ENCODE measurements around the gene DTWD1.
"Not testable (repeated sequence)": the region's sequence is repeated elsewhere in the genome, so short reads cannot be mapped to it uniquely, and the experiment has no call there.

DTWD1 gene

GRCh38 chr15:49645941-49646340 lies 25.1 kb downstream of the DTWD1 start:
- no peak for DNase-seq (ENCODE audit: low spot score)

GRCh38 chr15:49646891-49647290 lies 26.0 kb downstream of the DTWD1 start:
- no peak for DNase-seq (ENCODE audit: low spot score)

GRCh38 chr15:49649987-49650386 lies 29.1 kb downstream of the DTWD1 start:
- no peak for DNase-seq (ENCODE audit: low spot score)

GRCh38 chr15:49650676-49651075 lies 29.8 kb downstream of the DTWD1 start:
- DNase-seq (ENCODE audit: low spot score): no peak

GRCh38 chr15:49652922-49653321 lies 32.1 kb downstream of the DTWD1 start:
- DNase-seq (ENCODE audit: low spot score): no peak

- DNase-seq (ENCODE audit: low spot score): no peak
These were observed 35.9 kb downstream of the DTWD1 start for GRCh38 chr15:49656734-49657133.

- no peak for DNase-seq (ENCODE audit: low spot score)
These were observed 43.9 kb downstream of the DTWD1 start for GRCh38 chr15:49664716-49665115.

GRCh38 chr15:49666486-49666885 lies 45.6 kb downstream of the DTWD1 start:
- DNase-seq (ENCODE audit: low spot score): not testable (repeated sequence)

- no peak for DNase-seq (ENCODE audit: low spot score)
These were observed 48.4 kb downstream of the DTWD1 start for GRCh38 chr15:49669288-49669687.

GRCh38 chr15:49673861-49674260 lies 53.0 kb downstream of the DTWD1 start:
- no peak for DNase-seq (ENCODE audit: low spot score)

- no peak for DNase-seq (ENCODE audit: low spot score)
These were observed 53.5 kb downstream of the DTWD1 start for GRCh38 chr15:49674370-49674769.

- no peak for DNase-seq (ENCODE audit: low spot score)
These were observed 54.2 kb downstream of the DTWD1 start for GRCh38 chr15:49675041-49675440.

- DNase-seq (ENCODE audit: low spot score): no peak
These were observed 57.8 kb downstream of the DTWD1 start for GRCh38 chr15:49678655-49679054.

GRCh38 chr15:49686599-49686998 lies 65.8 kb downstream of the DTWD1 start:
- DNase-seq (ENCODE audit: low spot score): no peak

GRCh38 chr15:49688135-49688790 lies 67.4 kb downstream of the DTWD1 start:
- no peak for DNase-seq (ENCODE audit: low spot score)

- no peak for DNase-seq (ENCODE audit: low spot score)
These were observed 71.8 kb downstream of the DTWD1 start for GRCh38 chr15:49692514-49693090.

- no peak for DNase-seq (ENCODE audit: low spot score)
These were observed 72.7 kb downstream of the DTWD1 start for GRCh38 chr15:49693498-49693897.

- no peak for DNase-seq (ENCODE audit: low spot score)
These were observed 75.6 kb downstream of the DTWD1 start for GRCh38 chr15:49696433-49696832.

GRCh38 chr15:49697121-49697520 lies 76.3 kb downstream of the DTWD1 start:
- no peak for DNase-seq (ENCODE audit: low spot score)

GRCh38 chr15:49702982-49703381 lies 82.1 kb downstream of the DTWD1 start:
- not testable (repeated sequence) for DNase-seq (ENCODE audit: low spot score)

Measured in CD4-positive, alpha-beta T cell treated with Interleukin-6 at 100 ng/mL for 8 hours (primary cell).